T-helper 1 cell treated with Interleukin-12 subunit alpha and Interleukin-12 subunit beta and Interleukin-4 antibody, amounts not matched to agents 30 μg/mL and 1 μg/mL, for 36 hours (primary cell): Measurements from ENCODE around the gene TRIM74.
"Not testable (repeated sequence)": the region's sequence is repeated elsewhere in the genome, so short reads cannot be mapped to it uniquely, and the experiment has no call there.

Experiments
- H3K27ac Mint-ChIP-seq: one replicate; pipeline ENCODE4 v1.8.0; 2021; ENCODE audit warnings: mild to moderate bottlenecking, mixed read lengths
- H3K27me3 Mint-ChIP-seq: one replicate; pipeline ENCODE4 v1.8.0; 2021; ENCODE audit warnings: low read depth, mixed read lengths
- H3K36me3 Mint-ChIP-seq: one replicate; pipeline ENCODE4 v1.8.0; 2021; ENCODE audit warnings: low read depth, mixed read lengths
- H3K4me1 Mint-ChIP-seq: one replicate; pipeline ENCODE4 v1.8.0; 2021; ENCODE audit warnings: low read depth, mixed read lengths
- H3K4me3 Mint-ChIP-seq: one replicate; pipeline ENCODE4 v1.8.0; 2021; ENCODE audit warnings: mild to moderate bottlenecking, moderate library complexity, mixed read lengths
- H3K9me3 Mint-ChIP-seq: one replicate; pipeline ENCODE4 v1.8.0; 2021; ENCODE audit warnings: mixed read lengths

The TRIM74 gene

DNA sequence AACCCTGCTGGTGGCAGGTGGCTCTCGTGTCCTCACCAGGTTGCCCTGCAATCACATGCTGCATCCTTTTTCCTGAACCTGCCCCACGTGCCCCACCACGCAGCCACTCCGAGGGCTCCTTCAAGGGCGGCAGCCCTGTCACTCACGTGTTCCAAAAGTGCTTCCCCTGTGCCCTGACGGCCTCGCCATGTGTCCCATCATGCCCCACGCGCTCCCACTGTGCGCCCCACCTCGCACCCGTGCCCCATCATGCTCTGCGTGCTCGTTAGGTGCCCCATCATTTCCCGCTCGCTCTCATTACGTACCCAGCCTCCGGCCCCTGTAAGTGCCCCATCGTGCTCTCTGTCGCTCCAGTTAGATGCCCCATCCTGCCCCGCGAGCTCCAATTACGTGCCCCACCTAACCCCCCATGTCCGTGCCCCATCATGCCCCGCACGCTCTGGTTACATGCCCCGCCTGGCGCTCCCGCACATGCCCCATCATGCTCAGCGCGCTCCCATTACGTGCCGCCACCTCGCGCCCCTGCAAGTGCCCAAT is at the start of gene TRIM74:
TRIM74 (minus strand) TSS at position 487 of the 537 bp plus-strand sequence. CDS start 3,309 bp downstream, outside the sequence.
- H3K4me3 Mint-ChIP-seq, H3K27ac Mint-ChIP-seq, H3K36me3 Mint-ChIP-seq, H3K27me3 Mint-ChIP-seq, H3K4me1 Mint-ChIP-seq, H3K9me3 Mint-ChIP-seq: not testable (repeated sequence)

DNA sequence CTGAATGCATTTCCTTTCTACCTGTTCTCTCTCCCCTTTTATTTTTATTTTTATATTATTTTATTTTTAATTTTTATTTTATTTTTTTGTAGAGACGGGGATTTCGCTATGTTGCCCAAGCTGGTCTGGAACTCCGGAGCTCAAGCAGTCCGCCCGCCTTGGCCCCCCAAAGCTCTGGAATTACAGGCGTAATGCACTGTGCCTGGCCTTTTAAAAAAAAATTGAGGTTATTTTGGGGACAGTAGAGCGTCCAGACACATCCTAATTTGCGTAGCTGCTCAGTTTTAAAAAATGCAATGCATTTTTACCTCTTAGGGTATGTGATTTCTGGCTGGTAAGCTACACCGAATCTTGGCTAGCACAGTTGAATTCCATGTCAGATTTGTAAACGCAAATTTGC is 37.2 kb upstream of the TRIM74 start:
- H3K36me3 Mint-ChIP-seq, H3K4me3 Mint-ChIP-seq, H3K27ac Mint-ChIP-seq: not testable (repeated sequence)

DNA sequence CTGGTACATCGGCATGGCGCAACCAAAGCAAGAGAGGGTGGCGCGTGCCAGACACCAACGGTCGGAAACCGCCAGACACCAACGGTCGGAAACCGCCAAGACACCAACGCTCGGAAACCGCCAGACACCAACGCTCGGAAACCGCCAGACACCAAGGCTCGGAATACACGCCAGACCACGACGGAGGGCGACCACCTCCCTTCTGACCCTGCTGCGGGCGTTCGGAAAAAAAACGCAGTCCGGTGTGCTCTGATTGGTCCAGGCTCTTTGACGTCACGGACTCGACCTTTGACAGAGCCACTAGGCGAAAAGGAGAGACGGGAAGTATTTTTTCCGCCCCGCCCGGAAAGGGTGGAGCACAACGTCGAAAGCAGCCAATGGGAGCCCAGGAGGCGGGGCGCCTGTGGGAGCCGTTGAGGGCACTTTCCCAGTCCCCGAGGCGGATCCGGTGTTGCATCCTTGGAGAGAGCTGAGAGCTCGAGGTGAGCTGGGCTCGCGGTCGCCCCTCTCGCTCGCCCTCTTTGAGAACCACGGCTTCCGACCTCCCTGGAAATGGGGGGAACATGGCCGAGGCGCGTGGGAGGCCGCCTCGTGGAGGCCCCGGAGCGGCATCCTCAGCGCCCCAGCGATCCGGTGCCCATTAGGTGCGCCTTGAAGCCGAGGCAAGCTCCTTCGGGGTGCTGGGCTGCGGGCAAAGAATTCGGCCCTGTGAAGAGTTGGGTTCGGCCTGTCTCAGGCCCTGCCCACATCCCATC is 36.6 kb upstream of the TRIM74 start:
- H3K27ac Mint-ChIP-seq, result peak overlapping the region; percentile 100
- H3K4me1 Mint-ChIP-seq, H3K27me3 Mint-ChIP-seq, H3K9me3 Mint-ChIP-seq, H3K36me3 Mint-ChIP-seq: not testable (repeated sequence)
- H3K4me3 Mint-ChIP-seq, result peak overlapping the region; percentile 97

More for the DNA sequence above, 37.2 kb upstream of the TRIM74 start:
- H3K4me1 Mint-ChIP-seq, H3K9me3 Mint-ChIP-seq, H3K27me3 Mint-ChIP-seq: not testable (repeated sequence)

DNA sequence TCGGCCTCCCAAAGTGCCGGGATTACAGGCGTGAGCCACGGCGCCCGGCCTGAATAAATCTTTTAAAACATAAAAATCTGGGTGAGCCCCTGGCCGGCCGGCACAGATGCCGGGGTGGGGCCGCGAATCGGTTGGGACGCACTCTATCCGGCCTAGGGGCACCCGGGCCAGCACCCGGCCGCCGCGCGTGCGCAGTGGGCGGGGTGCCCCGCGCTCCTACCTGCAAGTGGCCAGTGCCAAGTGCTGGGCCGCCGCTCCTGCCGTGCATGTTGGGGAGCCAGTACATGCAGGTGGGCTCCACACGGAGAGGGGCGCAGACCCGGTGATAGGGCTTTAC is 36.1 kb upstream of the TRIM74 start:
- Mint-ChIP-seq H3K4me3 (peak overlapping the region; percentile 97), H3K27ac (peak overlapping the region; percentile 100)
- H3K27me3 Mint-ChIP-seq, H3K9me3 Mint-ChIP-seq, H3K36me3 Mint-ChIP-seq, H3K4me1 Mint-ChIP-seq: not testable (repeated sequence)

DNA sequence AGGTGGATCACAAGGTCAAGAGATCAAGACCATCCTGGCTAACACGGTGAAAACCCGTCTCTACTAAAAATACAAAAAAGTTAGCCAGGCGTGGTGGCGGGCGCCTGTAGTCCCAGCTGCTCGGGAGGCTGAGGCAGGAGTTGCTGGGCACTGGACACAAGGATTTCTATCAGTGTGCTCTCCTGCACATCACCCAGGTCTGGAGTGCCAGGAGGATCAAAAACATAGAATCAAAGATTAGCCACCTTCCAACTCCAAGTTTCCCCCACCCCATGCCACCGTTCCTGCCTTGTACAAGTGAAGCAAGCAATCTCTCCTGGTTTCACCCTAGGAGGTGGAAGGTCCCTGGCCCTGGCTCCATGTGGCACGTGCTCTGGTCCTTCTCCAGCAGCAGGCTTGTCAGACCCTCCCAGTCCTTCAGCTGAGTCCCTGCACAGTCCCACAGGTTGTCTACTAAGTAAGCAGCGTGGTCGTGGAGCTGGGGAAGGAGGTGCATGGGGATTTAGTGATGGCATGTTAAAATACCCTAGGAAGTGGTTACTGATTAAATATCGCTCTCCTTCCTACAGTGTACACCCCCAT is 28.7 kb upstream of the TRIM74 start:
- H3K9me3 Mint-ChIP-seq, H3K4me1 Mint-ChIP-seq, H3K27ac Mint-ChIP-seq, H3K27me3 Mint-ChIP-seq, H3K36me3 Mint-ChIP-seq, H3K4me3 Mint-ChIP-seq: not testable (repeated sequence)

DNA sequence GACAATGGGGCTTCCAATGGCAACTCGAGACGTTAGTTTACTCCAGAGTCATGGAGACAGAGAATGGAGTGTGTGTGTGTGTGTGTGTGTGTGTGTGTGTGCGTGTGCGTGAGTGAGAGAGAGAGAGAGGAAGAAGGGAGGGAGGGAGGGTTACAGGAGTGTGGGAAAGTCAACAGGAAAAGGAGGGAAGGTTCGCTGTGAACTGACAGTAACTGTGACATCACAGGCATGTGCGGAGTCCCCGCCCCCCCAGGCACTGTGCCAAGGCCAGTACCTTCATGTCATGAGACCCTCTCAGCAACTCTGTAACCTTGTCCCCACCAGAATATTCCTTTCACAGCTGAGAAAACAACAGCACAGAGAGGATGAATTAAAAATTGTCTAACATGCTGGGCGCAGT is 28.2 kb upstream of the TRIM74 start:
- H3K27me3 Mint-ChIP-seq, H3K4me1 Mint-ChIP-seq, H3K4me3 Mint-ChIP-seq, H3K27ac Mint-ChIP-seq, H3K36me3 Mint-ChIP-seq, H3K9me3 Mint-ChIP-seq: not testable (repeated sequence)

DNA sequence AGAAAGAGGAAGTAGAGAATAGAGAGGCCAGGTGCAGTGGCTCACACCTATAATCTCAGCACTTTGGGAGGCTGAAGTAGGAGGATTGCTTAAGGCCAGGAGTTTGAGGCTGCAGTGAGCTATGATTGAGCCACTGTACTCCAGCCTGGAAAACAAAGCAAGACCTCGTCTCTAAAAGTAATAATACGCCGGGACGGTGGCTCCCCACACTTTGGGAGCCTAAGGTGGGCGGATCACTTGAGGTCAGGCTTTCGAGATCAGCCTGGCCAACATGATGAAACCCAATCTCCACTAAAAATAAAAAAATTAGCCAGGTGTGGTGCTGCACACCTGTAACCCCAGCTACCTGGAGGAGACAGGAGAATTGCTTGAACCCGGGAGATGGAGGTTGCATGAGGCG is 26.2 kb upstream of the TRIM74 start:
- H3K27me3 Mint-ChIP-seq, H3K36me3 Mint-ChIP-seq, H3K9me3 Mint-ChIP-seq, H3K4me1 Mint-ChIP-seq, H3K27ac Mint-ChIP-seq, H3K4me3 Mint-ChIP-seq: not testable (repeated sequence)

DNA sequence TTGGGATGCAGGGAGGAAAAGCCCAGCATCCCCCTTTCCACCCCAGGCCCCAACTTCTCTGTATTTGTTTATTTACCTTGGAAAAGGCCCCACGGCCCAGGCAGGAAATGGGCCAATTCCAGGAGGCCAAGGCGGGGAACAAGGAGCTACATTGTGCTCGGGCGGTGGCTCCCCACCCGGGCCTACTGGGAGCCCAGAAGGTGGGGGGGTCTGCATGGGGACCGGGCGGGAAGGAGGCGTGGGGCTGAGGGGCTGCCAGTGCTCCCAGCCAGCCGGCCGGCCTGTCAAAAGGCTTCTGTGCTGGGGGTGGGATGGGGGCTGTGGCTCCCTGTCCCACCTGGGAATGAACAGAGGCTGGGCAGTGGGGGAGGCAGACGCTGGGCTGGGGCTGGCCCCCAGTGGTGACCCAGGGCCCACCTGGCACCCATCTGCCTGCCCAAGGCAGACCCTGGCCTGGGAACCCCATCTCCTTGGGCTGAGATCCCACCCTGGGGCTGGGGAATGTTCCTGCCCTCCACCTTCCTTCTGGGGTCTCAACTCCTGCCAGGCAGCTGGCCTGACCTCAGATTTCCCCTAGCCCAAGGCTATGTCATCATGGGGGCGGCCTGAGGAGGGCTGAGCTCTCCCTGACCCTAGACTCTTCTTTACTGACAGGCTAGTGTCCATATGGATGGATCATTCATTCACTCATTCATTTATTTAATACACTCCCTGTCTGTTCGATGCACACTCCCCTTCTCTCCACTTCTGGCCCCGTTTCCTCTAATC is 21.1 kb upstream of the TRIM74 start:
- H3K36me3 Mint-ChIP-seq, H3K4me1 Mint-ChIP-seq, H3K9me3 Mint-ChIP-seq, H3K4me3 Mint-ChIP-seq, H3K27ac Mint-ChIP-seq, H3K27me3 Mint-ChIP-seq: not testable (repeated sequence)

DNA sequence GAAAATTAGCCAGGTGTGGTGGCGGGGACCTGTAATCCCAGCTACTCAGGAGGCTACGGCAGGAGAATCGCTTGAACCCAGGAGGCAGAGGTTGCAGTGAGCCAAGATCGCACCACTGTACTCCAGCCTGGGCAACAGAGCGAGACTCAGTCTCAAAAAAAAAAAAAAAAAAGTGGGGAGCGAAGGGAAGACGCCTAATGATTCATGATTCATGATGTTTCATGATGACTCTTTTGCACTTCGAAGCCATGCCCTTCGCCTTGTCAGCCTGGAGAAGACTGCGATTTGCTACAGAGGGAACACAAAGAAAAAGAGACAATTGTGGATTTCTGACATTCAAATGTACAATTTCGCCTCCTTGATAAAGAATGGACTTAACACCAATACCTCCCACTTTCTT is 12.8 kb upstream of the TRIM74 start:
- H3K27ac Mint-ChIP-seq, H3K4me1 Mint-ChIP-seq, H3K4me3 Mint-ChIP-seq, H3K27me3 Mint-ChIP-seq, H3K9me3 Mint-ChIP-seq, H3K36me3 Mint-ChIP-seq: not testable (repeated sequence)

DNA sequence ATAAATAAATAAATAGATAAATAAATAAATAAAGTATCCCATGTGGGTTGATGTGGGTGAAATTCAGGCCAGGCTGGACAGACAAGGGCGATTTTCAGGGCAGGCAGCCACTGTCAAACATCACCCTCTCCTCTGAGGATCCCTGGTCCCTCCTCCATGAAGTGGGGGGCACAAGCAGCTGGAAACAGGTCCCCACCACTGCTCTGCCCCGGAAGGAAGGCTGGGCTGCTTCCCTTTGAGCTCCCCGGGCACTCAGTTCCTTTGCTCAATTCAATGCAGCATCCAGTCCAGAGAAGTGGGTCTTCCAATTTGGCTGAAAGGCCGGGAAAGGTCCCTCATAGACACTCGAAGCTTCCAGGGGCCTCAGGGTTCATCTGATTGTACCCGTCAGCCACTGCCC is 11.1 kb upstream of the TRIM74 start:
- not testable (repeated sequence) for H3K27me3 Mint-ChIP-seq, H3K27ac Mint-ChIP-seq, H3K9me3 Mint-ChIP-seq, H3K36me3 Mint-ChIP-seq, H3K4me3 Mint-ChIP-seq, H3K4me1 Mint-ChIP-seq

DNA sequence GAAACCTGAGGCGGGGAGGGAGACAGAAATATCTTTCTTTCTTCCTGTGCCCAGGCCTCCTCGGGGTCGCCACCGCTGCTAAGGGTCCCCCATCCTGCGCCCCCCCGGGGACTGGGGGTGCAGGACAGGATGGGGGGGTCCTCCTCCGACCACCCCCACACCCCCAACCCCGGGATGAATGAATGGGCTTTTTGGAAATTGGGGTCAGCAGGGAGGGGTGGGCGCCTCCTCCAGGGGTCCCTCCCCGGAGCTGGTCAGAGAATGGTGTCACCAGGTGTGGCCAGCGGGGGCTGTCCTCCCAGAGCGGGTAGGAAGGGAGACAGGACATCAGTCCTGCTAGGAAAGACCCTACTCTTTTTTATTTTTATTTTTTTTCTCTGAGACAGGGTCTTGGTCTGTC is 7.2 kb upstream of the TRIM74 start:
- not testable (repeated sequence) for H3K27me3 Mint-ChIP-seq

DNA sequence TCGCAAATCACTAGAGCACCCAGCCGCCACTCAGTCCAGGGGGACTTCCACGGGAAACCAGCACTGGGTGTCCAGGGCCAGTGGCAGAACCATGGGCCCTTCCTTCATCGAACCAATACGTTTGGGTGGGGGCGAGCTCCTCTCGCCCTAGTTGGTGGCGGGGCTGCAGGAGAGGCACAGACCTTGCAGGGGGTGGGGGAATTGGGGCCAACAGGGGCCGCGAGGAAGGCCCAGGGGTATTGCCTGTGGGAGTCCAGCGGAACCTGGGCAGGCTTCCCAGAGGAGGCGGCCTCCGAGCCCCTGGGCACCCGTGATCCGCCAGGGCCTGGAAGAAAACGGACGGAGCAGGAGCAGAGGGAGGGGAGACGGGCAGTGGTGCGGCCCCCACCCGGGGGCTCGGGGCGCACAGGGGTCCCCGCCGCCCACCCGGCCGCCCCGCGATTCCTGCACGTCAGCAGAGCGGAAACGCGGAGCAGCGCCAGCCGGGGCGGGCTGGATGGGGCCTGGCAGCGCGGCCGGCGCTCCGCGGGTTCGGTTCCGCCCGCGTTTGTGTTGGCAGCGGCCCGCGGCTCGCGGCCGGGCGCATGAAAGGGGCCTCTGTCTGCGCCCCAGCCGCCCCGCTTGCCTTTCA is 6.5 kb upstream of the TRIM74 start:
- not testable (repeated sequence) for H3K4me3 Mint-ChIP-seq

More for the DNA sequence above, 7.2 kb upstream of the TRIM74 start:
- not testable (repeated sequence) for H3K9me3 Mint-ChIP-seq, H3K4me1 Mint-ChIP-seq, H3K27ac Mint-ChIP-seq, H3K4me3 Mint-ChIP-seq, H3K36me3 Mint-ChIP-seq

DNA sequence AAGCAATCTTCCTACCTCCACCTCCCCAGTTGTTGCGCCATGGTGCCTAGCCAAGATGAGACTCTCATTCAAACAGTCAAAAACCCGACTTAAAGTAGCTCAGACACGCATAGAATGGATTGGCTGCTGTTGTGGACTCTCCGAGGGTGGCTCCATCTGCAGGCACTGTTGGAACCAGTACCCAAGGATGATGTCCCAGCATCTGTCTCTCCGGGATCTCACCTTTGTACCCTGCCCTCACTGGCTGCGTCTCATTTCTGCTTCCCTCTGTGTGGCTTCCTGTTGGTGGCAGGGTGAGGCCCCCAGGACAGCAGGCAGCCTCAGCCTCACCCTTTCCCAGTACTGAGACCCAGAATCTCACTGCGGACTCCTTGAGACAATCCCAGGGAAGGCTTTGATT is 5.5 kb upstream of the TRIM74 start:
- not testable (repeated sequence) for H3K27me3 Mint-ChIP-seq, H3K4me1 Mint-ChIP-seq, H3K27ac Mint-ChIP-seq, H3K9me3 Mint-ChIP-seq, H3K4me3 Mint-ChIP-seq, H3K36me3 Mint-ChIP-seq

More for the DNA sequence above, 6.5 kb upstream of the TRIM74 start:
- H3K4me1 Mint-ChIP-seq, H3K27me3 Mint-ChIP-seq, H3K36me3 Mint-ChIP-seq, H3K9me3 Mint-ChIP-seq, H3K27ac Mint-ChIP-seq: not testable (repeated sequence)

DNA sequence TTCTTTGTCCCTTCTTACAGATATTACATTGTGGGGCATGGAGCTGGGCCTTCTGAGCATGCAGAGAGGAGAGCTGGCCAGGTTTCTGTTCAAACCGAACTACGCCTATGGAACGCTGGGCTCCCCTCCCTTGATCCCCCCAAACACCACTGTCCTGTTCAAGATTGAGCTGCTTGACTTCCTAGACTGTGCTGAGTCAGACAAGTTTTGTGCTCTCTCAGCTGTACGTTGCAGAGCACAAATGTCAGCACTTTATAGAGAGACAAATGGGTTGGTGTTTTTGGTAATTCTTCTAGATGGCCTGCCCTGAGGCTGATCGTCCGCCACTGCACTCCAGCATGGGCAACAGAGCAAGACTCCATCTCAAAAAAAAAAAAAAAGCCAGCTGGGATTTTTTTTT is 2.2 kb upstream of the TRIM74 start:
- H3K4me1 Mint-ChIP-seq, H3K9me3 Mint-ChIP-seq, H3K4me3 Mint-ChIP-seq: not testable (repeated sequence)

DNA sequence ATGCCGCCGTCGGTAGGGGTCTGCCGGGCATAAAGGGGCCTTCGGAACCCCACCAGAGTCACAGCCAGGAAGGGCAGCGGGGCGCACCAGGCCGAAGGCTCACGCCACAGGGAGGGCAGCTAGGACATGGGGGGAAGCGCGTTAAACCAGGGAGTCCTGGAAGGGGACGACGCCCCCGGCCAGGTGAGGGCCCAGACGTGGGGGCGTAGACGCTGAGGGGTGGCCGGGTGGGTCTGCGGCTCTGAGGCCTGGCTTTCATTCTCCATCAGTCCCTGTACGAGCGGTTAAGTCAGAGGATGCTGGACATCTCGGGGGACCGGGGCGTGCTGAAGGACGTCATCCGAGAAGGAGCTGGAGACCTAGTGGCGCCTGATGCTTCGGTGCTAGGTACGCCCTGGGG is 422 bp upstream of the TRIM74 start:
- not testable (repeated sequence) for H3K27ac Mint-ChIP-seq, H3K4me1 Mint-ChIP-seq

More for the DNA sequence above, 2.2 kb upstream of the TRIM74 start:
- not testable (repeated sequence) for H3K27ac Mint-ChIP-seq, H3K36me3 Mint-ChIP-seq, H3K27me3 Mint-ChIP-seq

More for the DNA sequence above, 422 bp upstream of the TRIM74 start:
- not testable (repeated sequence) for H3K36me3 Mint-ChIP-seq, H3K27me3 Mint-ChIP-seq, H3K4me3 Mint-ChIP-seq, H3K9me3 Mint-ChIP-seq
